Measurements from ENCODE around the gene CC2D2A. TPM values are rescaled to one million over a fixed set of nuclear protein-coding genes. Genes with fewer than 3 reads are reported as not detected.

CC2D2A gene
- total RNA-seq, 2 experiments from 2014 or later: not detected

GRCh38 chr4:15558561-15558960 lies 88.9 kb downstream of the CC2D2A start:
- CTCF ChIA-PET: no interaction called here

GRCh38 chr4:15562114-15562513 lies 92.4 kb downstream of the CC2D2A start:
- Mint-ChIP-seq H3K9me3 (no peaks in the 10 kb centered on the region), H3K4me1 (no peaks in the 10 kb centered on the region), H3K36me3 (ENCODE audit: low read depth) (no peaks in the 10 kb centered on the region), H3K27ac (no peak overlapping the region), H3K4me3 (no peak overlapping the region), H3K27me3 (no peaks in the 10 kb centered on the region)
- POLR2A ChIA-PET: no interaction called here
- CTCF ChIA-PET: no interaction called here
- DNase-seq: no peak

More at GRCh38 chr4:15558561-15558960, 88.9 kb downstream of the CC2D2A start:
- POLR2A ChIA-PET: no interaction called here
- H3K9me3 Mint-ChIP-seq: no peaks in the 10 kb centered on the region
- no peak overlapping the region for H3K27ac Mint-ChIP-seq
- H3K4me1 Mint-ChIP-seq: no peaks in the 10 kb centered on the region
- no peak for DNase-seq
- no peaks in the 10 kb centered on the region for H3K36me3 Mint-ChIP-seq (ENCODE audit: low read depth)
- H3K27me3 Mint-ChIP-seq: no peaks in the 10 kb centered on the region
- no peak overlapping the region for H3K4me3 Mint-ChIP-seq

- POLR2A ChIA-PET: no interaction called here
- Mint-ChIP-seq H3K4me1 (no peaks in the 10 kb centered on the region), H3K9me3 (no peaks in the 10 kb centered on the region), H3K36me3 (ENCODE audit: low read depth) (no peaks in the 10 kb centered on the region), H3K27me3 (no peaks in the 10 kb centered on the region), H3K4me3 (no peak overlapping the region), H3K27ac (no peak overlapping the region)
- no peak for DNase-seq
- CTCF ChIA-PET: no interaction called here
Measured at GRCh38 chr4:15562623-15563022, 92.9 kb downstream of the CC2D2A start.

- no peak for DNase-seq
- Mint-ChIP-seq H3K9me3 (no peaks in the 10 kb centered on the region), H3K4me3 (no peak overlapping the region), H3K36me3 (ENCODE audit: low read depth) (no peaks in the 10 kb centered on the region), H3K27me3 (no peaks in the 10 kb centered on the region), H3K27ac (no peak overlapping the region), H3K4me1 (no peaks in the 10 kb centered on the region)
- CTCF ChIA-PET: no interaction called here
- POLR2A ChIA-PET: no interaction called here
Measured at GRCh38 chr4:15563871-15564270, 94.2 kb downstream of the CC2D2A start.

- peaks cover 3% of the 10 kb centered on the region for H3K36me3 Mint-ChIP-seq (ENCODE audit: low read depth)
- CTCF ChIA-PET: no interaction called here
- POLR2A ChIA-PET: no interaction called here
- no peak overlapping the region for H3K4me3 Mint-ChIP-seq
- no peaks in the 10 kb centered on the region for H3K4me1 Mint-ChIP-seq
- H3K9me3 Mint-ChIP-seq: no peaks in the 10 kb centered on the region
- H3K27me3 Mint-ChIP-seq: no peaks in the 10 kb centered on the region
- H3K27ac Mint-ChIP-seq: no peak overlapping the region
- DNase-seq: no peak
Measured at GRCh38 chr4:15568821-15569220, 99.1 kb downstream of the CC2D2A start.

- H3K36me3 Mint-ChIP-seq (ENCODE audit: low read depth): peaks cover 3% of the 10 kb centered on the region
- DNase-seq: no peak
- H3K27ac Mint-ChIP-seq: no peak overlapping the region
- ChIA-PET CTCF (interaction anchor here (0.7 kb wide), 1 partner anchor 386 kb away, joined by 4 read pairs; no protein-coding TSS in a partner anchor), POLR2A (no interaction called here)
- no peak overlapping the region for H3K4me3 Mint-ChIP-seq
- H3K27me3 Mint-ChIP-seq: no peaks in the 10 kb centered on the region
- no peaks in the 10 kb centered on the region for H3K9me3 Mint-ChIP-seq
- H3K4me1 Mint-ChIP-seq: no peaks in the 10 kb centered on the region
Measured at GRCh38 chr4:15569746-15570145, 100.1 kb downstream of the CC2D2A start.

GRCh38 chr4:15575966-15576365 lies 106.3 kb downstream of the CC2D2A start:
- ChIA-PET CTCF (no interaction called here), POLR2A (no interaction called here)
- H3K4me3 Mint-ChIP-seq: no peak overlapping the region

GRCh38 chr4:15577508-15577907 lies 107.8 kb downstream of the CC2D2A start:
- CTCF ChIA-PET: no interaction called here

More at GRCh38 chr4:15575966-15576365, 106.3 kb downstream of the CC2D2A start:
- Mint-ChIP-seq H3K27me3 (no peaks in the 10 kb centered on the region), H3K4me1 (no peaks in the 10 kb centered on the region), H3K9me3 (no peaks in the 10 kb centered on the region), H3K36me3 (ENCODE audit: low read depth) (no peaks in the 10 kb centered on the region), H3K27ac (no peak overlapping the region)
- DNase-seq: no peak

GRCh38 chr4:15584785-15585184 lies 115.1 kb downstream of the CC2D2A start:
- POLR2A ChIA-PET: no interaction called here
- CTCF ChIA-PET: no interaction called here
- Mint-ChIP-seq H3K4me1 (no peaks in the 10 kb centered on the region), H3K27me3 (no peaks in the 10 kb centered on the region), H3K27ac (no peak overlapping the region), H3K4me3 (no peak overlapping the region), H3K9me3 (no peaks in the 10 kb centered on the region), H3K36me3 (ENCODE audit: low read depth) (no peaks in the 10 kb centered on the region)
- no peak for DNase-seq

More at GRCh38 chr4:15577508-15577907, 107.8 kb downstream of the CC2D2A start:
- Mint-ChIP-seq H3K4me3 (no peak overlapping the region), H3K27ac (no peak overlapping the region), H3K27me3 (no peaks in the 10 kb centered on the region), H3K36me3 (ENCODE audit: low read depth) (no peaks in the 10 kb centered on the region), H3K4me1 (no peaks in the 10 kb centered on the region), H3K9me3 (no peaks in the 10 kb centered on the region)
- POLR2A ChIA-PET: interaction anchor here (0.5 to 1.5 kb wide), 2 partner anchors 11 to 789 kb away, joined by 3 to 4 read pairs; no protein-coding TSS in a partner anchor
- no peak for DNase-seq

GRCh38 chr4:15585331-15585730 lies 115.6 kb downstream of the CC2D2A start:
- ChIA-PET POLR2A (no interaction called here), CTCF (interaction anchor here (1.2 kb wide), 1 partner anchor 12 kb away, joined by 3 read pairs; no protein-coding TSS in a partner anchor)
- Mint-ChIP-seq H3K36me3 (ENCODE audit: low read depth) (no peaks in the 10 kb centered on the region), H3K9me3 (no peaks in the 10 kb centered on the region), H3K4me1 (no peaks in the 10 kb centered on the region), H3K27ac (no peak overlapping the region), H3K4me3 (no peak overlapping the region), H3K27me3 (no peaks in the 10 kb centered on the region)
- DNase-seq: no peak

- no peak overlapping the region for H3K27ac Mint-ChIP-seq
- no peaks in the 10 kb centered on the region for H3K27me3 Mint-ChIP-seq
- CTCF ChIA-PET: interaction anchor here (0.6 to 1.2 kb wide), 2 partner anchors 13 to 61 kb away, joined by 3 read pairs; no protein-coding TSS in a partner anchor
- no peak for DNase-seq
- H3K4me3 Mint-ChIP-seq: no peak overlapping the region
- no peaks in the 10 kb centered on the region for H3K4me1 Mint-ChIP-seq
- POLR2A ChIA-PET: no interaction called here
- no peaks in the 10 kb centered on the region for H3K36me3 Mint-ChIP-seq (ENCODE audit: low read depth)
- no peaks in the 10 kb centered on the region for H3K9me3 Mint-ChIP-seq
Measured at GRCh38 chr4:15586066-15586465, 116.4 kb downstream of the CC2D2A start.

GRCh38 chr4:15587649-15588048 lies 118.0 kb downstream of the CC2D2A start:
- DNase-seq: no peak
- no peaks in the 10 kb centered on the region for H3K36me3 Mint-ChIP-seq (ENCODE audit: low read depth)

GRCh38 chr4:15592799-15593198 lies 123.1 kb downstream of the CC2D2A start:
- H3K36me3 Mint-ChIP-seq (ENCODE audit: low read depth): no peaks in the 10 kb centered on the region
- ChIA-PET POLR2A (no interaction called here), CTCF (no interaction called here)
- H3K9me3 Mint-ChIP-seq: no peaks in the 10 kb centered on the region
- no peaks in the 10 kb centered on the region for H3K27me3 Mint-ChIP-seq
- H3K27ac Mint-ChIP-seq: no peak overlapping the region
- no peak for DNase-seq
- H3K4me1 Mint-ChIP-seq: no peaks in the 10 kb centered on the region
- no peak overlapping the region for H3K4me3 Mint-ChIP-seq

More at GRCh38 chr4:15587649-15588048, 118.0 kb downstream of the CC2D2A start:
- Mint-ChIP-seq H3K27ac (no peak overlapping the region), H3K4me1 (no peaks in the 10 kb centered on the region), H3K9me3 (no peaks in the 10 kb centered on the region), H3K27me3 (no peaks in the 10 kb centered on the region), H3K4me3 (no peak overlapping the region)
- POLR2A ChIA-PET: no interaction called here
- CTCF ChIA-PET: no interaction called here

GRCh38 chr4:15598644-15599043 lies 129.0 kb downstream of the CC2D2A start:
- peaks cover 3% of the 10 kb centered on the region for H3K36me3 Mint-ChIP-seq (ENCODE audit: low read depth)
- no peak overlapping the region for H3K4me3 Mint-ChIP-seq
- POLR2A ChIA-PET: no interaction called here
- DNase-seq: no peak
- no peak overlapping the region for H3K27ac Mint-ChIP-seq
- H3K9me3 Mint-ChIP-seq: no peaks in the 10 kb centered on the region
- H3K4me1 Mint-ChIP-seq: no peaks in the 10 kb centered on the region
- H3K27me3 Mint-ChIP-seq: no peaks in the 10 kb centered on the region
- CTCF ChIA-PET: no interaction called here

Data from activated CD4-positive, alpha-beta memory T cell treated with anti-CD3 and anti-CD28 coated beads, Interleukin-2, amount 10 ng/mL, durations not matched to agents 7 days and 5 days (primary cell).